Measurements from ENCODE around the gene HSPA1L.

Gene HSPA1L

GRCh38 chr6:31763619-31763940 lies 51.5 kb downstream of the HSPA1L start:
- DNase-seq (ENCODE audit: low read depth) = no peak

- DNase-seq (ENCODE audit: low read depth) = no peak
Observed at GRCh38 chr6:31762878-31763618, 52.0 kb downstream of the HSPA1L start.

GRCh38 chr6:31762356-31762755 lies 52.7 kb downstream of the HSPA1L start, which contains the start of gene SAPCD1:
Gene SAPCD1 (plus strand): TSS chr6:31762656. CDS start chr6:31763055, 399 bp downstream.
- no peak for DNase-seq (ENCODE audit: low read depth)

GRCh38 chr6:31761343-31761742 lies 53.7 kb downstream of the HSPA1L start:
- DNase-seq (ENCODE audit: low read depth) = no peak

- no peak for DNase-seq (ENCODE audit: low read depth)
Observed at GRCh38 chr6:31760790-31761189, 54.3 kb downstream of the HSPA1L start.
